ENCODE data around the gene HPCAL1.

- no peak for TF ChIP-seq CTCF (IDR thresholded peaks at IDR 0.05)
- no peak for TF ChIP-seq POLR2A (IDR thresholded peaks at IDR 0.05)
Measured at GRCh38 chr2:10348891-10349290, 46.2 kb downstream of the HPCAL1 start.

Measured in right lobe of liver (tissue), 4 donors.